Suprapubic skin (tissue), 3 donors: ENCODE results near the gene SOCS4.

ENCODE experiments used
- EP300 ChIP-seq: sonication (generic); formaldehyde crosslinking; IDR thresholded peaks from one replicate; pipeline ENCODE4 v1.6.1; 2017; ENCODE audit warnings: antibody characterized with exemption
- POLR2A ChIP-seq, 2 donors: fragments of 450-650 bp; IDR thresholded peaks; one replicate each; pipeline ENCODE4 v1.6.1; 2017; ENCODE audit warnings: antibody characterized with exemption in 2 of 2, mild to moderate bottlenecking in 2 of 2, moderate library complexity in 2 of 2
- TF ChIP-seq, protein P1 (sequence below), 2 donors: fragments of 200-600 bp in 1 of 2; fragments of 450-650 bp in 1 of 2; sonication (generic) in 1 of 2; IDR thresholded peaks; one replicate each; pipeline ENCODE4 v1.5.1; 2016 to 2019; ENCODE audit warnings: antibody characterized with exemption in 2 of 2, mild to moderate bottlenecking in 1 of 2, moderate library complexity in 1 of 2

DNA sequence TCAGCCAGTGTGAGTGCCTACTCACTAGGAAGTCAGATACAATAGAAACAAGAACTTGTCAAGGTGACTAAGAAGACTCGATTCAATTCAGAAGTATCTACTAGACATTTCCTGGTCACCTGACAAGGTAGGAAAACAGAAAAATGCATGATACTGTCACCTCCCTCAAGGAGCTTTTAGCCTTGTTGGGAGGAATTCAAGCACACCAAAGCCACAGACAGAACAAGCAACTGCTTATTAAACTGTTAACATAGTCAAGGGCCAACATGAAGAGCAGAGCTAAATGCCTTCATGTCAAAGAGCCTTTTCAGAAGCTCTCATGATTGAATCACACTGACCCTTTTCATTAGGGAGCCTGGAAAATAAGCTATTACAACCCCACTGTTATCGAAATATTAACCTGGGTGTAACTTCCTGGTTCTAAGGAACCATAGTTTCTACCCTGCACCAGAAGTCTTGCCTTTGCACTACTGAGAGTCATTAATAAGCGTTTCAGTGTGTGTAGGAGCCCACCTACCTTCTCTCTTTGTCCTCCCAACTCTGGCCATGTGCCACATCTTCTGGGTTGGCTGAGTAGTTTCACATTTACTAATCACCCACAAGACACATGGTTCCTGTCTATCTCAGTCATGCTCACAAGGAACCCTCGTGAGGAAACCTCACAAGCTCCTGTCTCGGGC lies 71.0 kb downstream of the SOCS4 start:
- no peak for TF ChIP-seq EP300
- TF ChIP-seq, protein P1, sequence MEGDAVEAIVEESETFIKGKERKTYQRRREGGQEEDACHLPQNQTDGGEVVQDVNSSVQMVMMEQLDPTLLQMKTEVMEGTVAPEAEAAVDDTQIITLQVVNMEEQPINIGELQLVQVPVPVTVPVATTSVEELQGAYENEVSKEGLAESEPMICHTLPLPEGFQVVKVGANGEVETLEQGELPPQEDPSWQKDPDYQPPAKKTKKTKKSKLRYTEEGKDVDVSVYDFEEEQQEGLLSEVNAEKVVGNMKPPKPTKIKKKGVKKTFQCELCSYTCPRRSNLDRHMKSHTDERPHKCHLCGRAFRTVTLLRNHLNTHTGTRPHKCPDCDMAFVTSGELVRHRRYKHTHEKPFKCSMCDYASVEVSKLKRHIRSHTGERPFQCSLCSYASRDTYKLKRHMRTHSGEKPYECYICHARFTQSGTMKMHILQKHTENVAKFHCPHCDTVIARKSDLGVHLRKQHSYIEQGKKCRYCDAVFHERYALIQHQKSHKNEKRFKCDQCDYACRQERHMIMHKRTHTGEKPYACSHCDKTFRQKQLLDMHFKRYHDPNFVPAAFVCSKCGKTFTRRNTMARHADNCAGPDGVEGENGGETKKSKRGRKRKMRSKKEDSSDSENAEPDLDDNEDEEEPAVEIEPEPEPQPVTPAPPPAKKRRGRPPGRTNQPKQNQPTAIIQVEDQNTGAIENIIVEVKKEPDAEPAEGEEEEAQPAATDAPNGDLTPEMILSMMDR (IDR thresholded peaks at IDR 0.05) = no peak
- no peak for TF ChIP-seq POLR2A (IDR thresholded peaks at IDR 0.05)
